GM12875 (cell line): Measurements from ENCODE around the gene PLAGL2.

ENCODE experiments used
- H3K4me3 ChIP-seq: one replicate; pipeline ENCODE4 v1.5.1; 2011; ENCODE audit warnings: low read depth, low read length, control low read depth
- TF ChIP-seq, protein P1 (sequence below): IDR thresholded peaks from 2 replicates; pipeline ENCODE4 v1.5.1; 2011; ENCODE audit warnings: low read depth, mild to moderate bottlenecking, control low read depth, inconsistent platforms, low read length, moderate library complexity, borderline replicate concordance; ENCODE audit not compliant: insufficient read depth

PLAGL2 gene

DNA sequence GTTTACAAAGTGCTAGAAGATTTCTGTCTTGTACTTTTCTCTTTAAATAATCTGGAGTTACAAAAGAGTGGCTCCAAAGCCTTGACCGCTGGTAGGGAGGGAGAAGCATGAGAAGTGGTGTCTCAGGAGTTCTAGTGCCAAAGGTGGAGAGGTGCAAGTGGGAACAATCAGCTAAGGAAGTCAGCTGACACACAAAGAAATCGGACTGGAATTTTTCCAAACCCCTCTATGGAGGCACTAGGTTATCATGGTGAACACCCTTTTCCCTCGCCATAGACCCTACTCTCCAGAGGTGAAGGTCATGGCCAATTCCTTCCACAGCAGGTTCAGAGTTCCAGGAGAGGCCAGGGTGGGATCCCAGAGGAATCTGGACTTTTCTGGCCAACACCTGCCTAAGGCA lies 14.8 kb downstream of the PLAGL2 start:
- no peak overlapping the region for H3K4me3 ChIP-seq
- TF ChIP-seq, protein P1, sequence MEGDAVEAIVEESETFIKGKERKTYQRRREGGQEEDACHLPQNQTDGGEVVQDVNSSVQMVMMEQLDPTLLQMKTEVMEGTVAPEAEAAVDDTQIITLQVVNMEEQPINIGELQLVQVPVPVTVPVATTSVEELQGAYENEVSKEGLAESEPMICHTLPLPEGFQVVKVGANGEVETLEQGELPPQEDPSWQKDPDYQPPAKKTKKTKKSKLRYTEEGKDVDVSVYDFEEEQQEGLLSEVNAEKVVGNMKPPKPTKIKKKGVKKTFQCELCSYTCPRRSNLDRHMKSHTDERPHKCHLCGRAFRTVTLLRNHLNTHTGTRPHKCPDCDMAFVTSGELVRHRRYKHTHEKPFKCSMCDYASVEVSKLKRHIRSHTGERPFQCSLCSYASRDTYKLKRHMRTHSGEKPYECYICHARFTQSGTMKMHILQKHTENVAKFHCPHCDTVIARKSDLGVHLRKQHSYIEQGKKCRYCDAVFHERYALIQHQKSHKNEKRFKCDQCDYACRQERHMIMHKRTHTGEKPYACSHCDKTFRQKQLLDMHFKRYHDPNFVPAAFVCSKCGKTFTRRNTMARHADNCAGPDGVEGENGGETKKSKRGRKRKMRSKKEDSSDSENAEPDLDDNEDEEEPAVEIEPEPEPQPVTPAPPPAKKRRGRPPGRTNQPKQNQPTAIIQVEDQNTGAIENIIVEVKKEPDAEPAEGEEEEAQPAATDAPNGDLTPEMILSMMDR = no peak

DNA sequence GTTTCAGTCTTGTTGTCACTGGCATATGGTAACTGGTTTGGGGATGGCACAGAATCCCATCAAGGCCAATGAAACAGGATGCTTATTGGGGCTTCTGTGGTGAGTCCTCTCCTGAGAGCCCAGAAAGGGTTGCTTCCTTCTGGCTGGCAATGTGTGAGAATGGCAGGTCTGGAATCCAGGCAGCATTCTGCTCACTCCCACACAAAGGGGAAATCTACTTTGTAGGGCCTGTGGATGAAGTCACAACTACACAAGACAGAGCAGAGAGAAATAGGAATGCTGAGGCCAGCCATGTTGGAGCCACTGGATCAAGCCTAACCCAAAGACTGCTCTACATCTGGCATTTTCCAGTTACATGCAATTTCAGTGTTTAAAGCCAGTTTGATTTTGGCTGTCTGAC lies 15.7 kb downstream of the PLAGL2 start:
- TF ChIP-seq, protein P1 = no peak
- H3K4me3 ChIP-seq = no peak overlapping the region

DNA sequence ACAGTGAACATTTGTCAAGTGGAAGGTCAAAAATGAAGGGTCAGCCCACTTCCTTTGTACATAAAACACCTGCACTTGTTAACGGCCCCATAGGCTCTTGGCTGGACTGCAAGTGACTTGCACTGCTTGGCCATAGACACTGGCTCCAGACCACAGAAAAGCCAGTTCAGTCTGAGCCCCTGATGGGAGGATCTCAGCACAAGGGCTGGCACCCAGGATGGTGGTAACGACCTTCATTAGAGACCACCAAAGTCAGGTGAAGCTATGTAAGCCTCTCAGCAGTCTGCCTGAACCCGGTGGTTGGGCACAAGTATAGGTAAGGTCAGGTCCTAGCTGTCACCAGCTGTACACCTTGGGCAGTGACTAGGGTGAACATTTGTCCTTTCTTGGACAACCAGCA lies 16.1 kb downstream of the PLAGL2 start:
- H3K4me3 ChIP-seq = no peak overlapping the region
- TF ChIP-seq, protein P1 = no peak

DNA sequence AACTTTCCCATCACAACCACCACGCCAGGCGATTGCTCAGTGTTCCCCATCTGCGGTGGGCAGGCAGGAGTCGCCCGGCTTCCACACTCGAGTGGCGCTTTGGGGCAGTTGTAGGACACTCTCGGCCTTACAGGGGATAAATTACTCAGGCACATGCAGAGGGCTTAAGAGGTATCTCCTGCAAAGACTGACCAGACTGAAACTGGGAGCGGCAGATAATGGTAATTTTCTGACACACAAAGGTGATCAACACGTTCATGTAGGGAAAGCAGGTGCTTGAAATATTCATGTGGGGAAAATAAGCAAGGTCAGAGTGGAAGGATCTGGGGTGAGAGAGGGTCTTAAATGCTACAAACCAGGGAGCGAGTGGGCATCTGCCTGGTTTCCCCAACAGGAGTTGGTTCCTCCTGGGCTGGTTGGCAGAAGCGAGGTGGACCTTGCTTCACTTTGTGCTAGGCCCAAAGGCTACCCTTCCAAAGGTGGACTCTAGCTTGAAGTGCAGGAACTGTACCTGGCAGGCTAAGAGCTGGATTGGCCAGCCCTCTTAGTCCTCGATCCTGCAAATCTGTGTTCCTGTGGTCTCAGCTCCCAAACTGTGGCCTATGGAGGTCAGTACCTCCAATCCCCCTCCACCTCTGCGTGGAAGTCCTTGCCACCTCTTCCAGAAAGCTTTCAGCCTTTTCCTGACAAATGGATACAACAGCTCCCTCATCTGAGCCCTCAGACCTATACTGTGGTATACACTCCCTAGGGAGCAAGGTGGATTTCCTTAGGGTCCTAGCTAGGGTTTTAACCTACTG lies 16.7 kb downstream of the PLAGL2 start:
- peak overlapping the region; percentile 58 for H3K4me3 ChIP-seq
- TF ChIP-seq, protein P1 = no peak

DNA sequence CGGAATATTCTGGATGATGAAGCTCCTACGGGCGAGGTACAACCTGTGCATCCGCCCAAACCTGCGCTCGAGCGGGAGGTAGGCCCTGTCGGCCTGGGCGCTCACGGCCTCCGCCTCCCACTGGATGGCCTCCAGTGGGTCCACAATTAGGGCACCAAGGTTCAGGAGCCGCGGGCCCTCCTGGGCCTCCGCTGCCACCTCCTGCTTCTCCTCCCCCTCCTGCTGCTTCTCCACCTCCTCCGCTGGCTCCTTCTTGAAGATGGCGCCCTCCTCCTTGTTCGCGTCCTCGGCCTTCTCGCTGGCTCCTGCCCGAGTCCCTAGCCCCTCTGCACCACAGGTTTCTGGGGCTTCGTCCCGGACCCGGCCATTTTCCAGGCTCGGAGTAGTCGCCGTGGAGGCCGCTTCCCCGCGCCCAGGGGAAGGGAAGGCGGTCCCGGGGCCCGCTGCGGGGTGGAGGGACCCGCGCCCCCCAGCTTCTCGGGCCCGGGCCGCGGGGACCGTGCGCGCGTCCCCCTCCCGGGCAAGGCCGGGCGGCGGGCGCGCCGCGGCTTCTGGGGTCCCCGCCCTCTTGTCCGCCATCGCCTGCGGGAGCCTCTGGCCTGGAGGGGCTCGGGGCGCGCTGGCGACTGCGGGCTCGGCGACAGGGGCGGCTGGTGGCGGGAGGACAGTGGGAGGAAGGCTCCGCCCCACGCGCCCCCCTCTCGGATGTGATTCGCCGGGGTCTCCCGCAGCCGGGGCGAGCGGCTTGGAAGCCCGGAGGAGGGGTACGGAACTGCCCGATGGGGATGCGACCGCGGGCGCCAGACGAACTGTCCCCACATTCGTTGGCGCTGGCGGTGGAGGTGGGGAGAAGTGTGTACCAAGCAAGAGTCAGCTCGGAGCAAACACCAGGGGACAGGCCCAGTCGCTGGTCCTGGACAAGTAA lies 17.6 kb downstream of the PLAGL2 start:
- TF ChIP-seq, protein P1 = no peak
- peak overlapping the region; percentile 58 for H3K4me3 ChIP-seq

DNA sequence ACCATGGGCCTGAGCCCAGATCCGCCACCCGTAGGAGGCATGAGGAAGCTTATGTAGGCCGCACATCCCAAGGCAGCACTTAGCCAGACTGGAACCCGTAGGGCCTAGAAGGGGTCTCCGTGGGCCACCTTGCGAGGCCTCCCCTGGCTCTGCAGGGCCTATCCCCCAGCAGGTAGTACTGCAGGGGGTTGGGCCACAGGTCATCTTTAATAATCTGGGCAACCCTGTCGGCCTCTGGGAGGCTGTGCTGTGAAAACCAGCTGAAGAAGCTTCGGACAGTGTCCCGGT lies 18.5 kb downstream of the PLAGL2 start:
- no peak overlapping the region for H3K4me3 ChIP-seq
- TF ChIP-seq, protein P1 = no peak
